Liver (tissue), 9 donors: ENCODE measurements around the gene PARD3B. TPM values are rescaled to one million over a fixed set of nuclear protein-coding genes. Genes with fewer than 3 reads are reported as not detected.
"Not testable (repeated sequence)": the region's sequence is repeated elsewhere in the genome, so short reads cannot be mapped to it uniquely, and the experiment has no call there.

Experiments used
- DNase-seq: peaks from one replicate; pipeline ENCODE4 v3.0.0-alpha.2; 2017; ENCODE audit warnings: low spot score
- H3K27ac ChIP-seq, 2 donors: one replicate each; pipeline ENCODE4 v1.7.0; 2013; ENCODE audit warnings: inconsistent platforms in 2 of 2, low read length in 2 of 2, control low read depth in 1 of 2, low read depth in 1 of 2, mild to moderate bottlenecking in 1 of 2
- H3K27me3 ChIP-seq, 4 donors: one replicate each; pipeline versions ENCODE4 v1.6.1 to v1.7.0; 2013; ENCODE audit warnings: low read length in 3 of 4, inconsistent platforms in 1 of 4, mild to moderate bottlenecking in 1 of 4, moderate library complexity in 1 of 4; ENCODE audit not compliant: control insufficient read depth in 4 of 4, insufficient read depth in 4 of 4
- H3K36me3 ChIP-seq, 4 donors: one replicate each; pipeline versions ENCODE4 v1.6.1 to v1.7.0; 2013; ENCODE audit warnings: low read length in 3 of 4, mild to moderate bottlenecking in 3 of 4, low read depth in 1 of 4, moderate library complexity in 1 of 4; ENCODE audit not compliant: control insufficient read depth in 4 of 4, insufficient read depth in 3 of 4
- H3K4me1 ChIP-seq, 4 donors: one replicate each; pipeline versions ENCODE4 v1.6.1 to v1.7.0; 2013; ENCODE audit warnings: low read length in 3 of 4, mild to moderate bottlenecking in 3 of 4, moderate library complexity in 1 of 4; ENCODE audit not compliant: control insufficient read depth in 4 of 4, insufficient read depth in 4 of 4
- H3K4me3 ChIP-seq, 3 donors: one replicate each; pipeline versions ENCODE4 v1.6.1 to v1.7.0; 2013; ENCODE audit warnings: low read length in 3 of 3, control low read depth in 1 of 3, low read depth in 1 of 3, mild to moderate bottlenecking in 1 of 3
- H3K9ac ChIP-seq, 2 donors: one replicate each; pipeline ENCODE4 v1.7.0; 2013; ENCODE audit warnings: low read length in 2 of 2, mild to moderate bottlenecking in 2 of 2, moderate library complexity in 2 of 2, control low read depth in 1 of 2, low read depth in 1 of 2
- H3K9me3 ChIP-seq, 4 donors: one replicate each; pipeline versions ENCODE4 v1.6.1 to v1.7.0; 2013; ENCODE audit warnings: low read length in 3 of 4; ENCODE audit not compliant: control insufficient read depth in 4 of 4
- GABPA ChIP-seq, 2 donors: IDR thresholded peaks in 1 of 2; conservative IDR thresholded peaks in 1 of 2; 2 replicates each; pipeline ENCODE4 v1.6.1; 2016; ENCODE audit warnings: antibody characterized with exemption in 2 of 2, mild to moderate bottlenecking in 1 of 2, moderate library complexity in 1 of 2
- HNF4A ChIP-seq, 2 donors: conservative IDR thresholded peaks; 2 replicates each; pipeline ENCODE4 v1.6.1; 2016; ENCODE audit warnings: antibody characterized with exemption in 2 of 2, mild to moderate bottlenecking in 2 of 2
- HNF4G ChIP-seq: IDR thresholded peaks from 2 replicates; pipeline ENCODE4 v1.6.1; 2016; ENCODE audit warnings: antibody characterized with exemption
- MAX ChIP-seq: IDR thresholded peaks from 2 replicates; pipeline ENCODE4 v1.6.1; 2016; ENCODE audit warnings: antibody characterized with exemption
- NR2F2 ChIP-seq: IDR thresholded peaks from 2 replicates; pipeline ENCODE4 v1.6.1; 2016; ENCODE audit warnings: antibody characterized with exemption
- REST ChIP-seq: IDR thresholded peaks from 2 replicates; pipeline ENCODE4 v1.6.1; 2016; ENCODE audit warnings: antibody characterized with exemption, mild to moderate bottlenecking
- RXRA ChIP-seq, 2 donors: IDR thresholded peaks; 2 replicates each; pipeline ENCODE4 v1.6.1; 2017 to 2018; ENCODE audit warnings: antibody characterized with exemption in 2 of 2, mild to moderate bottlenecking in 1 of 2
- TAF1 ChIP-seq: conservative IDR thresholded peaks from 2 replicates; pipeline ENCODE4 v1.6.1; 2016; ENCODE audit warnings: antibody characterized with exemption, mild to moderate bottlenecking
- YY1 ChIP-seq: IDR thresholded peaks from 2 replicates; pipeline ENCODE4 v1.6.1; 2016; ENCODE audit warnings: antibody characterized with exemption, mild to moderate bottlenecking
- WGBS: extraction: QIAGEN DNeasy Blood & Tissue Kit; methylation state at CpG from one replicate; pipeline ENCODE4 v1.1.7; 2013; 5-methylcytosine and 5-hydroxymethylcytosine counted together
- polyA plus RNA-seq, 2 donors: library from polyadenylated mRNA; stranded (reverse) in 1 of 2; unstranded in 1 of 2; fragments of 200-250 nt in 1 of 2; fragments of >200 nt in 1 of 2; fragmentation: Nextera tagmentation in 1 of 2; extraction: Ambion mirVana in 1 of 2; gene quantifications; one replicate each; pipeline versions ENCODE4 v1.2.1 to v1.2.3, GENCODE V29; 2013 to 2015
- total RNA-seq, 2 donors: library from RNA; depleted of rRNA; stranded (reverse); fragments of >200 nt; gene quantifications; one replicate each; pipeline ENCODE4 v1.2.3, GENCODE V29; 2014
- TF ChIP-seq, protein P1 (sequence below): fragments of 150-350 bp; IDR thresholded peaks from 2 replicates; pipeline ENCODE4 v1.5.1; 2017; ENCODE audit warnings: improper control_type of control experiment, low read depth, low read length; ENCODE audit not compliant: missing input control
- TF ChIP-seq, protein P2 (sequence below): IDR thresholded peaks from 2 replicates; pipeline ENCODE4 v1.6.1; 2016; ENCODE audit warnings: antibody characterized with exemption
- TF ChIP-seq, protein P3 (sequence below): IDR thresholded peaks from 2 replicates; pipeline ENCODE4 v1.6.1; 2016; ENCODE audit warnings: antibody characterized with exemption
- donor health status: healthy.
- donor health status: healthy.
- donor health status: healthy.
- donor health status: healthy.
- donor health status: healthy.

Gene PARD3B
- total and polyA plus RNA-seq, 4 donors = 1.1 to 10.3 (median 3.7) TPM

- 95% methylated on average over 1 of the region's 1 CpG for WGBS
Measured at GRCh38 chr2:204557604-204558003, 12.3 kb downstream of the PARD3B start.

DNA sequence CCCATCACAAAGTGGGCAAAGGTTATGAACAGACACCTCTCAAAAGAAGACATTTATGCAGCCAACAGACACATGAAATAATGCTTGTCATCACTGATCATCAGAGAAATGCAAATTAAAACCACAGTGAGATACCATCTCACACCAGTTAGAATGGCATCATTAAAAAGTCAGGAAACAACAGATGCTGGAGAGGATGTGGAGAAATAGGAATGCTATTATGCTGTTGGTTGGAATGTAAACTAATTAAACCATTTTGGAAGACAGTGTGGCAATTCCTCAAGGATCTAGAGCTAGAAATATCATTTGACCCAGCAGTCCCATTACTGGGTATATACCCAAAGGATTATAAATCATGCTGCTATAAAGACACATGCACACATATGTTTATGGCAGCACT is 14.1 kb downstream of the PARD3B start:
- not testable (repeated sequence) for H3K27ac ChIP-seq, H3K27me3 ChIP-seq, H3K4me1 ChIP-seq, H3K36me3 ChIP-seq, DNase-seq, H3K9me3 ChIP-seq, H3K9ac ChIP-seq, H3K4me3 ChIP-seq

More at GRCh38 chr2:204557604-204558003, 12.3 kb downstream of the PARD3B start:
- H3K27ac ChIP-seq = no peak overlapping the region
- H3K9me3 ChIP-seq = no peaks in the 10 kb centered on the region
- no peaks in the 10 kb centered on the region for H3K4me1 ChIP-seq
- TF ChIP-seq GABPA (IDR thresholded peaks at IDR 0.05 in 1 of 2, conservative IDR thresholded peaks at IDR 0.05 in 1 of 2) (no peak), NR2F2 (no peak), HNF4A (conservative IDR thresholded peaks at IDR 0.05) (no peak), HNF4G (no peak), YY1 (no peak), REST (no peak)
- TF ChIP-seq, protein P1, sequence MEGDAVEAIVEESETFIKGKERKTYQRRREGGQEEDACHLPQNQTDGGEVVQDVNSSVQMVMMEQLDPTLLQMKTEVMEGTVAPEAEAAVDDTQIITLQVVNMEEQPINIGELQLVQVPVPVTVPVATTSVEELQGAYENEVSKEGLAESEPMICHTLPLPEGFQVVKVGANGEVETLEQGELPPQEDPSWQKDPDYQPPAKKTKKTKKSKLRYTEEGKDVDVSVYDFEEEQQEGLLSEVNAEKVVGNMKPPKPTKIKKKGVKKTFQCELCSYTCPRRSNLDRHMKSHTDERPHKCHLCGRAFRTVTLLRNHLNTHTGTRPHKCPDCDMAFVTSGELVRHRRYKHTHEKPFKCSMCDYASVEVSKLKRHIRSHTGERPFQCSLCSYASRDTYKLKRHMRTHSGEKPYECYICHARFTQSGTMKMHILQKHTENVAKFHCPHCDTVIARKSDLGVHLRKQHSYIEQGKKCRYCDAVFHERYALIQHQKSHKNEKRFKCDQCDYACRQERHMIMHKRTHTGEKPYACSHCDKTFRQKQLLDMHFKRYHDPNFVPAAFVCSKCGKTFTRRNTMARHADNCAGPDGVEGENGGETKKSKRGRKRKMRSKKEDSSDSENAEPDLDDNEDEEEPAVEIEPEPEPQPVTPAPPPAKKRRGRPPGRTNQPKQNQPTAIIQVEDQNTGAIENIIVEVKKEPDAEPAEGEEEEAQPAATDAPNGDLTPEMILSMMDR = no peak
- TF ChIP-seq, protein P2, sequence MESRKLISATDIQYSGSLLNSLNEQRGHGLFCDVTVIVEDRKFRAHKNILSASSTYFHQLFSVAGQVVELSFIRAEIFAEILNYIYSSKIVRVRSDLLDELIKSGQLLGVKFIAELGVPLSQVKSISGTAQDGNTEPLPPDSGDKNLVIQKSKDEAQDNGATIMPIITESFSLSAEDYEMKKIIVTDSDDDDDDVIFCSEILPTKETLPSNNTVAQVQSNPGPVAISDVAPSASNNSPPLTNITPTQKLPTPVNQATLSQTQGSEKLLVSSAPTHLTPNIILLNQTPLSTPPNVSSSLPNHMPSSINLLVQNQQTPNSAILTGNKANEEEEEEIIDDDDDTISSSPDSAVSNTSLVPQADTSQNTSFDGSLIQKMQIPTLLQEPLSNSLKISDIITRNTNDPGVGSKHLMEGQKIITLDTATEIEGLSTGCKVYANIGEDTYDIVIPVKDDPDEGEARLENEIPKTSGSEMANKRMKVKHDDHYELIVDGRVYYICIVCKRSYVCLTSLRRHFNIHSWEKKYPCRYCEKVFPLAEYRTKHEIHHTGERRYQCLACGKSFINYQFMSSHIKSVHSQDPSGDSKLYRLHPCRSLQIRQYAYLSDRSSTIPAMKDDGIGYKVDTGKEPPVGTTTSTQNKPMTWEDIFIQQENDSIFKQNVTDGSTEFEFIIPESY = no peak
- no peak for DNase-seq
- H3K9ac ChIP-seq = no peak overlapping the region
- H3K27me3 ChIP-seq = no peaks in the 10 kb centered on the region
- no peak overlapping the region for H3K4me3 ChIP-seq
- no peaks in the 10 kb centered on the region for H3K36me3 ChIP-seq

DNA sequence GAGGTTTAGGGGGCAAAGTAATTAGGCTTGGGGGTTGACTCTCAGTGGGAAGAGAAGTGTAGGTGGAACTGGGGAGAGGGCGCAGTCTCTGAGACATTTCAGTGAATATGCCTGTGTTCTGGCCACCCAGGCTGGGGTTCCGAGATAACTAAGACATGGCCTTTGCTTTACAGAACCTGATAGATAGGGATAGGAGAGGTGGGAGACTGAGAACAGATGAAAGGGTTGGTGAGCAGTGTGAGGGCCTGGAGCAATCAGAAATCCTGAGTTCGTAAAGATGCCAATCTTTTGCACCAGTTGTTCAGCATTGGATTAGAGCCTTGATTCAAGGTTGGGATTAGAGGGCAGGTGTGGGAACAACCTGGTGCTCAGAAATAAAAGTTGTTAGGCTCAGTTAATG is 15.6 kb downstream of the PARD3B start:
- no peak overlapping the region for H3K9ac ChIP-seq
- WGBS = 94% methylated on average over 3 of the region's 3 CpGs

More for the DNA sequence above, 15.6 kb downstream of the PARD3B start:
- Histone ChIP-seq H3K9me3 (no peaks in the 10 kb centered on the region), H3K36me3 (no peaks in the 10 kb centered on the region), H3K27ac (no peak overlapping the region), H3K4me1 (no peaks in the 10 kb centered on the region), H3K27me3 (no peaks in the 10 kb centered on the region), H3K4me3 (no peak overlapping the region)
- DNase-seq = no peak
- TF ChIP-seq, protein P3, sequence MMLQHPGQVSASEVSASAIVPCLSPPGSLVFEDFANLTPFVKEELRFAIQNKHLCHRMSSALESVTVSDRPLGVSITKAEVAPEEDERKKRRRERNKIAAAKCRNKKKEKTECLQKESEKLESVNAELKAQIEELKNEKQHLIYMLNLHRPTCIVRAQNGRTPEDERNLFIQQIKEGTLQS = no peak
- TF ChIP-seq NR2F2 = no peak
- no peak for TF ChIP-seq RXRA (IDR thresholded peaks at IDR 0.05)
- TF ChIP-seq GABPA (IDR thresholded peaks at IDR 0.05 in 1 of 2, conservative IDR thresholded peaks at IDR 0.05 in 1 of 2) = no peak
- no peak for TF ChIP-seq REST
- TF ChIP-seq MAX = no peak
- no peak for TF ChIP-seq HNF4A (conservative IDR thresholded peaks at IDR 0.05)
- TF ChIP-seq HNF4G = no peak
- no peak for TF ChIP-seq YY1
- TF ChIP-seq TAF1 = no peak
